Astrocyte of the spinal cord (primary cell): Measurements from ENCODE around the gene FOXQ1.
A peak's percentile ranks its signal among the peaks of the same experiment; 100 is the strongest.

ENCODE experiments used
- DNase-seq: peaks from one replicate; pipeline ENCODE4 v3.0.0; 2011; ENCODE audit warnings: low read depth, low spot score
- H3K4me3 ChIP-seq: 2 replicates; pipeline ENCODE4 v1.5.1; 2011; ENCODE audit warnings: low read depth, mild to moderate bottlenecking, low read length, moderate library complexity
- CTCF ChIP-seq: IDR thresholded peaks from 2 replicates; pipeline ENCODE4 v1.5.1; 2012; ENCODE audit warnings: low read depth, mild to moderate bottlenecking, low read length, inconsistent platforms
- in situ Hi-C: cut with HindIII; loops from 2 replicates; pipeline ENCODE4 v1.10.0; 2017; ENCODE audit warnings: low sequenced_read_pairs

The FOXQ1 gene

GRCh38 chr6:1298768-1299167 is 13.1 kb upstream of the FOXQ1 start:
- no peak for DNase-seq
- H3K4me3 ChIP-seq: no peak overlapping the region
- no peak for TF ChIP-seq CTCF
- in situ Hi-C loops: no loop called here

DNA sequence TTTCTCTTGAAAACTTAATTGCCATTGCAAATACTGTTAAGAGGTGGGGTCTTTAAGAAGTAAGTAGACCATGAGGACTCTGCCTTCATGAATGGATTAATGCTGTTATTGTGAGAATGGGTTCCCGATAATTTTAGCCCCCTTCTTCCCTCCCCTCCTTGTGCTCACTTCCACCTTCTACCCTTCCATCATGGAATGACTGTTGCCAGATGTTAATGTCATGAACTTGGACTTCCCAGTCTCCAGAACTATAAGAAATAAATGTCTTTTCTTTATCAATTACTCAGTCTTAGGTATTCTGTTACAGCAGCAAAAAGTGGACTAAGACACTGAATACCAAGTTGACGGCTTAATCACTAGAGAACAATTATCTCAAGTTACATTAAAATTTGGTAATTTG is 5.8 kb upstream of the FOXQ1 start:
- DNase-seq: no peak
- in situ Hi-C loops: no loop called here

GRCh38 chr6:1309366-1309765 is 2.5 kb upstream of the FOXQ1 start:
- no peak for TF ChIP-seq CTCF
- H3K4me3 ChIP-seq: no peak overlapping the region
- no peak for DNase-seq
- in situ Hi-C loops: no loop called here

More for the DNA sequence above, 5.8 kb upstream of the FOXQ1 start:
- H3K4me3 ChIP-seq: no peak overlapping the region
- no peak for TF ChIP-seq CTCF

DNA sequence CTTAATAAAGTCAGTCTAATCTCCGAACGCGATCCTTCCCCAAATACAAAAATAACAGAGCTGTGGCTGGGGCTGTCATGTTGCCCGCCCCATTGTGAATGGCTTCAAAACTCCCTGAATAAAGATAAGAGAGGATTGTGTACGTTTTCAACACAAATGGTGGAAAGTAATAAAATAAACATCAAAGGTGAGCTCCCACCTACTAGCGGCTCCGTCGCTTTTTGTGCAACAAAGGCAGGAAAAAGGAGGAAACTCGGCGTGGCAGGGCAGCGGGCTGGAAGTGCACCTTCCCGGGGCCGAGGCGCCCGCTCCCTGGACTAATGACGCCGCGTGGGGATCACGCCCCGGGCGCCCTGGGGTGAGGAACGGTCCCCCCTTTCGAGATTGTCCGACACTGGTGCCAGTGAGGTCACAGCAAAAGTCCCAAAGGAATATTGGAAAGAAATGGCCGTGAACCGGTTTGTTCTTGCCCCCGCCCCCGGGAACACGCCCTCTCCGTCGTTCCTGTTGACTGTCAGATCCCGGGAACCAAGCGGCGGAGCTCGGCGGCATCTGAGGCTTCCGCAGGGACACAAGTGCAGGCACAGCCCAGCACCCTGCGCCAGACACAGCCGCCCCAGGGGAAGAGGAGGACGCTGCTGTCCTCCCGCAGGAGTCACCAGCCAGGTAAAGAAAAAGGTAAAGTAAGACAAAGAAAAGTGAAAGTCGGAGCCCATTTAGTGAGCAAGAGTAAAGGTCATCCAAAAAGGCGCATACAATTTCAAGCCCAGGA is 1.1 kb upstream of the FOXQ1 start:
- in situ Hi-C loops: no loop called here
- DNase-seq: no peak
- H3K4me3 ChIP-seq: peak overlapping the region; percentile 34
- no peak for TF ChIP-seq CTCF

- peak overlapping the region; percentile 34 for H3K4me3 ChIP-seq
- in situ Hi-C loops: no loop called here
- no peak for DNase-seq
- TF ChIP-seq CTCF: no peak
Observed at GRCh38 chr6:1312203-1312472, 240 bp downstream of the FOXQ1 start.

DNA sequence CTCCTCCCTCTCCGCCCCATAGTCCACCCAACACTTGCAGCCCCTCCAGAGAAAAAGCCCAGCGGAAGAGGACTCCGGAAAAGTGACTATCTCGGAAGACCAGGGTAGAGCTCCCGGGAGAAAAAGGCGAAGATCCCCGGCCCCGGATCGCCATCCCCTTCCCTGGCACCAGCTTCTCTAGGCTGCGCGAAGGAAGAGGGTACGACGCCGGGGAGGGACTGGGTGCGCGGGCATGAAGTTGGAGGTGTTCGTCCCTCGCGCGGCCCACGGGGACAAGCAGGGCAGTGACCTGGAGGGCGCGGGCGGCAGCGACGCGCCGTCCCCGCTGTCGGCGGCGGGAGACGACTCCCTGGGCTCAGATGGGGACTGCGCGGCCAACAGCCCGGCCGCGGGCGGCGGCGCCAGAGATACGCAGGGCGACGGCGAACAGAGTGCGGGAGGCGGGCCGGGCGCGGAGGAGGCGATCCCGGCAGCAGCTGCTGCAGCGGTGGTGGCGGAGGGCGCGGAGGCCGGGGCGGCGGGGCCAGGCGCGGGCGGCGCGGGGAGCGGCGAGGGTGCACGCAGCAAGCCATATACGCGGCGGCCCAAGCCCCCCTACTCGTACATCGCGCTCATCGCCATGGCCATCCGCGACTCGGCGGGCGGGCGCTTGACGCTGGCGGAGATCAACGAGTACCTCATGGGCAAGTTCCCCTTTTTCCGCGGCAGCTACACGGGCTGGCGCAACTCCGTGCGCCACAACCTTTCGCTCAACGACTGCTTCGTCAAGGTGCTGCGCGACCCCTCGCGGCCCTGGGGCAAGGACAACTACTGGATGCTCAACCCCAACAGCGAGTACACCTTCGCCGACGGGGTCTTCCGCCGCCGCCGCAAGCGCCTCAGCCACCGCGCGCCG is 822 bp downstream of the FOXQ1 start:
- H3K4me3 ChIP-seq: peak overlapping the region; percentile 34
- peak; percentile 23 for DNase-seq
- in situ Hi-C loops: no loop called here
- no peak for TF ChIP-seq CTCF
